HEK293T (cell line): ENCODE results near the gene MID1.

ENCODE experiments used
- ARNT ChIP-seq: fragments of 450-650 bp; IDR thresholded peaks from 2 replicates; pipeline ENCODE4 v1.6.1; 2017; ENCODE audit warnings: mild to moderate bottlenecking
- BHLHE40 ChIP-seq: fragments of 450-650 bp; IDR thresholded peaks from 2 replicates; pipeline ENCODE4 v1.6.1; 2016; ENCODE audit warnings: mild to moderate bottlenecking, moderate library complexity, borderline replicate concordance
- FOXA1 ChIP-seq: fragments of 450-650 bp; IDR thresholded peaks from 2 replicates; pipeline ENCODE4 v1.6.1; 2016; ENCODE audit warnings: mild to moderate bottlenecking

DNA sequence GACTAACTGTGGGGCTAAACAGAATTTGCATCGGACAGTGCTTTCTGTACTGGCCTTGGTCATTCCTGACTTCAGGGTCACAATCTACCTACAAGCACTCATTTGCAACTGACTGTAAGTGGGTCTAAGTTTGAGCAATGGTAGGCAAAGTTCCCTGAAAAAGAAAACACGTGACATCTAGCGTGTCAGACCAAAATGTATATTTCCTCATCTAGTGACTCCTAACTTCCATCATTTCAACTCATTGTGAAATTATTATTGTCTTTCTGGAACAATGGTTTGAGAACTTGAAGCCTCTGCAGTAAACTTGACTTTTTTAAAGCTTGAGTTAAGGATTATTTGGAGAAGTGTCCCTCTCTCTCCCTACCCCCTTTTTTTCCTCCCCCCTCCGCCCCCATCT, 113.6 kb downstream of the MID1 start:
- TF ChIP-seq FOXA1 (no peak), BHLHE40 (no peak), ARNT (no peak)
